K562 (cell line): ENCODE measurements around the gene SLAMF9. TPM values are rescaled to one million over a fixed set of nuclear protein-coding genes. Genes with fewer than 3 reads are reported as not detected.

Experiments used
- ATAC-seq: fragments of 200-7000 bp; cut with Tn5 transposase; 3 replicates; pipeline ENCODE4 v1.9.1; 2020; ENCODE audit warnings: moderate library complexity
- BruUV-seq: library from RNA; stranded (reverse); fragments of 400-500 nt; replicated peaks from 2 replicates; lab custom pipeline; 2021; lab: Mats Ljungman, UMichigan
- CTCF ChIA-PET: fragments of 300-600 bp; formaldehyde crosslinking; extraction: SDS; loops from one replicate; lab custom pipeline; 2021; ENCODE audit warnings: low intra/inter-chr PET ratio; lab: Yijun Ruan, JAX
- POLR2A ChIA-PET: fragments of 300-600, 350-650 bp; sonication (Branson Sonifier 250); formaldehyde crosslinking; extraction: SDS; loops from one replicate; lab custom pipeline; 2021; ENCODE audit warnings: antibody characterized with exemption, inconsistent platforms; lab: Yijun Ruan, JAX
- DNase-seq, 4 experiments: peaks; one replicate each; pipeline versions ENCODE4 v3.0.0 to v3.0.0-alpha.2; 2011 to 2018; ENCODE audit warnings: low spot score in 3 of 4, mixed read lengths in 3 of 4; ENCODE audit errors: extremely low read depth in 1 of 4
- FAIRE-seq: peaks from 2 replicates; lab custom pipeline; 2011; peaks lifted over from hg19 to GRCh38; lab: Jason Lieb, UNC
- H2AFZ ChIP-seq: 2 replicates; pipeline ENCODE4 v1.6.0; 2011; ENCODE audit warnings: low read depth, low read length, control low read depth, inconsistent platforms
- H3K27ac ChIP-seq: fragments of 200-600 bp; 3 replicates; pipeline ENCODE4 v1.8.0; 2011; ENCODE audit warnings: low read depth, mild to moderate bottlenecking, control low read depth, inconsistent platforms, low read length, moderate library complexity, mixed read lengths; ENCODE audit errors: extremely low read depth
- H3K27me3 ChIP-seq, 2 experiments: fragments of 300-600 bp in 1 of 2; 2 replicates in 1 of 2; 3 replicates in 1 of 2; pipeline versions ENCODE4 v1.6.0 to v1.8.0; 2011; ENCODE audit warnings: inconsistent platforms in 2 of 2, low read length in 2 of 2, mild to moderate bottlenecking in 1 of 2, mixed read lengths in 1 of 2, moderate library complexity in 1 of 2; ENCODE audit not compliant: control insufficient read depth in 2 of 2, insufficient read depth in 2 of 2
- H3K36me3 ChIP-seq: fragments of 300-600 bp; 3 replicates; pipeline ENCODE4 v1.8.0; 2011; ENCODE audit warnings: mild to moderate bottlenecking, low read length, inconsistent platforms; ENCODE audit not compliant: control insufficient read depth, insufficient read depth
- H3K4me1 ChIP-seq, 2 experiments: fragments of 200-600 bp in 1 of 2; replicated peaks in 1 of 2; 2 replicates in 1 of 2; 3 replicates in 1 of 2; pipeline versions ENCODE4 v1.5.1 to v1.8.0; 2011; ENCODE audit warnings: inconsistent platforms in 2 of 2, low read length in 2 of 2, mild to moderate bottlenecking in 1 of 2, mixed read lengths in 1 of 2, moderate library complexity in 1 of 2; ENCODE audit not compliant: control insufficient read depth in 2 of 2, insufficient read depth in 2 of 2
- H3K4me2 ChIP-seq: 2 replicates; pipeline ENCODE4 v1.6.1; 2011; ENCODE audit warnings: low read length, control low read depth, inconsistent platforms, mixed read lengths; ENCODE audit not compliant: insufficient read depth
- H3K4me3 ChIP-seq: fragments of 200-600 bp; sonication (generic), shearing (Covaris generic); 2 replicates; pipeline ENCODE4 v1.5.1; 2016; ENCODE audit warnings: control low read depth, inconsistent platforms
- H3K79me2 ChIP-seq: fragments of 200-600 bp; 3 replicates; pipeline ENCODE4 v1.8.0; 2011; ENCODE audit warnings: low read length, inconsistent platforms; ENCODE audit not compliant: control insufficient read depth, insufficient read depth
- H3K9ac ChIP-seq, 2 experiments: 2 replicates each; pipeline versions ENCODE4 v1.6.0 to v1.6.1; 2011; ENCODE audit warnings: low read depth in 2 of 2, low read length in 2 of 2, control low read depth in 1 of 2, inconsistent platforms in 1 of 2, mild to moderate bottlenecking in 1 of 2, mixed read lengths in 1 of 2; ENCODE audit not compliant: insufficient read depth in 1 of 2
- H3K9me1 ChIP-seq: one replicate; pipeline ENCODE4 v1.6.0; 2011; ENCODE audit warnings: inconsistent platforms, mild to moderate bottlenecking, low read length, moderate library complexity; ENCODE audit not compliant: control insufficient read depth, insufficient read depth
- H3K9me3 ChIP-seq: replicated peaks from 2 replicates; pipeline ENCODE4 v1.5.1; 2011; ENCODE audit warnings: low read depth, low read length, inconsistent platforms; ENCODE audit not compliant: control insufficient read depth, insufficient read depth
- H4K20me1 ChIP-seq: replicated peaks from 2 replicates; pipeline ENCODE4 v1.6.1; 2011; ENCODE audit warnings: low read length, inconsistent platforms, mixed read lengths; ENCODE audit not compliant: control insufficient read depth, insufficient read depth
- CBX3 ChIP-seq, 2 experiments: IDR thresholded peaks; 1 replicate in 1 of 2; 2 replicates in 1 of 2; pipeline ENCODE4 v1.6.1; 2012; ENCODE audit warnings: inconsistent platforms in 2 of 2, low read length in 2 of 2, borderline replicate concordance in 1 of 2, control low read depth in 1 of 2
- CHD1 ChIP-seq: fragments of 200-600 bp; sonication (generic); IDR thresholded peaks from one replicate; pipeline ENCODE4 v1.6.1; 2012; ENCODE audit warnings: mild to moderate bottlenecking, moderate library complexity, low read length, inconsistent platforms
- HDAC6 ChIP-seq: IDR thresholded peaks from 2 replicates; pipeline ENCODE4 v1.6.1; 2012; ENCODE audit warnings: low read depth, mild to moderate bottlenecking, control low read depth, inconsistent platforms, low read length, moderate library complexity
- MED1 ChIP-seq: sonication (generic); formaldehyde crosslinking; IDR thresholded peaks from 2 replicates; pipeline ENCODE4 v1.8.1; 2023; ENCODE audit warnings: missing genetic modification reagents, borderline replicate concordance
- THRA ChIP-seq: fragments of 450-650 bp; IDR thresholded peaks from 2 replicates; pipeline ENCODE4 v1.6.1; 2017; ENCODE audit warnings: mild to moderate bottlenecking, moderate library complexity
- ZBTB7A ChIP-seq: IDR thresholded peaks from 2 replicates; pipeline ENCODE4 v1.6.1; 2011; ENCODE audit warnings: low read depth, mild to moderate bottlenecking, low read length, moderate library complexity, borderline replicate concordance; ENCODE audit not compliant: control insufficient read depth
- WGBS: fragments of 100-300 bp; shearing (Covaris generic); methylation state at CpG from one replicate; pipeline ENCODE4 v1.1.6; 2016; ENCODE audit warnings: low coverage, mixed read lengths; ENCODE audit not compliant: insufficient coverage; ENCODE audit errors: missing lambda C conversion rate; 5-methylcytosine and 5-hydroxymethylcytosine counted together
- in situ Hi-C: fragments of 300-500 bp; cut with MboI; formaldehyde crosslinking; loops from 4 replicates; pipeline ENCODE4 v1.15.0; 2018; ENCODE audit warnings: inconsistent platforms, mixed read lengths
- intact Hi-C: fragments of 100-400 bp; cut with micrococcal nuclease; formaldehyde crosslinking; loops from 2 replicates; pipeline ENCODE4 v1.14.2; 2022
- polyA plus RNA-seq, 8 experiments: library from polyadenylated mRNA; depleted of rRNA in 4 of 8; stranded (reverse) in 5 of 8; unstranded in 3 of 8; fragments of >200 nt; fragmentation: Nextera tagmentation in 2 of 8; fragmentation: Illumina TruSeq in 1 of 8; extraction: Ambion mirVana in 2 of 8; extraction: Trizol in 1 of 8; gene quantifications; 2 replicates each; pipeline versions ENCODE4 v1.2.1 to v1.2.3, GENCODE V29; 2011 to 2014; ENCODE audit warnings: inconsistent platforms in 1 of 8, missing spikeins in 1 of 8
- total RNA-seq, 7 experiments: library from RNA; depleted of rRNA in 6 of 7; stranded (reverse); fragments of >200 nt in 6 of 7; fragmentation: Illumina TruSeq in 2 of 7; extraction: Trizol in 2 of 7; gene quantifications; 2 replicates each; pipeline versions ENCODE4 v1.2.1 to v1.2.3, GENCODE V29; 2011 to 2021; ENCODE audit warnings: low replicate concordance in 1 of 7

Gene SLAMF9
- total and polyA plus RNA-seq, 9 of the 15 experiments (the other 6 are each of a cell fraction or from before 2014, with no cell fraction given) = 0.13 to 0.21 TPM; not detected in 7

GRCh38 chr1:159928491-159929050, 25.5 kb downstream of the SLAMF9 start (continued):
- TF ChIP-seq THRA (no peak), HDAC6 (no peak), CHD1 (no peak)

GRCh38 chr1:159927849-159928431, 26.1 kb downstream of the SLAMF9 start:
- H3K4me1 ChIP-seq = peaks cover 7 to 68% of the 10 kb centered on the region in 2 experiments; a peak in 4 of 5 replicates
- DNase-seq (no peak), FAIRE-seq (no peak), ATAC-seq (no peak)
- peaks cover 5% of the 10 kb centered on the region; the same call in 1 of the 3 replicates for H3K36me3 ChIP-seq
- peaks cover 26% of the 10 kb centered on the region for H3K79me2 ChIP-seq
- no peak overlapping the region for H3K4me2 ChIP-seq
- no peaks in the 10 kb centered on the region for H3K9me1 ChIP-seq
- H3K4me3 ChIP-seq = no peak overlapping the region
- BruUV-seq = no TSS peak
- peaks cover 0 to 21% of the 10 kb centered on the region in 2 experiments; a peak in 2 of 5 replicates for H3K27me3 ChIP-seq
- POLR2A ChIA-PET = interaction anchor here (1.7 kb wide), 1 partner anchor 15 kb away, joined by 7 read pairs; no protein-coding TSS in a partner anchor
- intact Hi-C loops (loop anchor here (10.0 kb wide), 2 partner anchors 93 to 337 kb away; partner anchors contain the start of gene DCAF8), in situ Hi-C loops (no loop called here)
- no peak overlapping the region for H3K27ac ChIP-seq
- CTCF ChIA-PET = no interaction called here
- peak overlapping the region in 1 of 2 experiments; percentile 32; a peak in 1 of 4 replicates for H3K9ac ChIP-seq
- 73% methylated on average over 12 of the region's 13 CpGs for WGBS
- no peak overlapping the region for H2AFZ ChIP-seq
- no peaks in the 10 kb centered on the region for H3K9me3 ChIP-seq
- peaks cover 9% of the 10 kb centered on the region; the same call in 1 of the 2 replicates for H4K20me1 ChIP-seq
- TF ChIP-seq ZBTB7A = peak; percentile 35; the same call in 1 of the 2 replicates
- no peak for TF ChIP-seq CBX3 (IDR thresholded peaks at IDR 0.05; ENCODE audit: borderline replicate concordance in 1 of 2, low read length in 2 of 2)
- no peak for TF ChIP-seq MED1 (CRISPR knock-in tag)
